NOMO-1 treated with DMSO at 0.1 percent for 48 hours (cell line): Measurements from ENCODE around the gene TUBG1.
A peak's percentile ranks its signal among the peaks of the same experiment; 100 is the strongest.
"Not testable (repeated sequence)": the region's sequence is repeated elsewhere in the genome, so short reads cannot be mapped to it uniquely, and the experiment has no call there.

Experiments used
- DNase-seq: peaks from one replicate; lab custom pipeline; 2025; ENCODE audit not compliant: unreplicated experiment; lab: John Stamatoyannopoulos, UW

TUBG1 gene

GRCh38 chr17:42578282-42578869, 31.1 kb upstream of the TUBG1 start:
- peak; percentile 82 for DNase-seq

DNA sequence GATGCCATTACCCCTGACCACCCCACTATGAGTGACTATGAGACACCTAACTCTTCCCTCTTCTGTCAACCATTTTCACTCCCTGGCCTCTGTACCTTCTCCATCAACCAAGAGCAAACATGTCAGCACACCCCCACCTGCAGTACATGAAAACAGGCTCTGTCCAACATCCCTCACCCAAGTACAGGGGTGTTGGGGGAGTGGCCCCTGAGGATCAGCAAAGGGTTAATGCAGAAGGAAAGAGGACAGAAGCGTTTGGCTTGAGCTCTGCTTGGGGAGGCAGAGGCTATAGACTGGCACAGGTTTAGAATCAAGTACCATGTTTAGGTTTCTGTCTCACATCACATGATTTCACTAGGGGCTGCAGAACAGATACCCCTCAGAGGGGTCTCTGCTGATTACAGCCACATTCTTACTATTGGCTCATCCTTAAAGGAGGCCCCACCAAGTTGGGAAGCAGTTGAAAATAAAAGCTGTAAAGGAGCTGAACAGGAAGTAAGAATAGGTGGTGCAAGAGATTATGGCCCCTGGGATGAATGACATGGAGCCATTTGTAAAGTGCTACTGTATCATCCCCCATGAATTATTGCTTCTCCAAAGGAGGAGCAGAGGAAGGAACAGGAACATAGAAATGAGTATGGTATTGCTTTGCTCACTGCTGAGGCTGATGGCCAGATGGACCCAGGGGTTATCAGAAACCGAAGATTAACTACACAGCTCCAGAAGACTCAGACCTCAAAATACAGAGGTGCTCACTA, 29.5 kb upstream of the TUBG1 start:
- peak; percentile 4 for DNase-seq

- DNase-seq = no peak
These were observed 27.7 kb upstream of the TUBG1 start for GRCh38 chr17:42581744-42582270.

GRCh38 chr17:42584880-42585279, 24.6 kb upstream of the TUBG1 start:
- DNase-seq = peak; percentile 71

- DNase-seq = peak; percentile 27
These were observed 24.1 kb upstream of the TUBG1 start for GRCh38 chr17:42585353-42585752.

DNA sequence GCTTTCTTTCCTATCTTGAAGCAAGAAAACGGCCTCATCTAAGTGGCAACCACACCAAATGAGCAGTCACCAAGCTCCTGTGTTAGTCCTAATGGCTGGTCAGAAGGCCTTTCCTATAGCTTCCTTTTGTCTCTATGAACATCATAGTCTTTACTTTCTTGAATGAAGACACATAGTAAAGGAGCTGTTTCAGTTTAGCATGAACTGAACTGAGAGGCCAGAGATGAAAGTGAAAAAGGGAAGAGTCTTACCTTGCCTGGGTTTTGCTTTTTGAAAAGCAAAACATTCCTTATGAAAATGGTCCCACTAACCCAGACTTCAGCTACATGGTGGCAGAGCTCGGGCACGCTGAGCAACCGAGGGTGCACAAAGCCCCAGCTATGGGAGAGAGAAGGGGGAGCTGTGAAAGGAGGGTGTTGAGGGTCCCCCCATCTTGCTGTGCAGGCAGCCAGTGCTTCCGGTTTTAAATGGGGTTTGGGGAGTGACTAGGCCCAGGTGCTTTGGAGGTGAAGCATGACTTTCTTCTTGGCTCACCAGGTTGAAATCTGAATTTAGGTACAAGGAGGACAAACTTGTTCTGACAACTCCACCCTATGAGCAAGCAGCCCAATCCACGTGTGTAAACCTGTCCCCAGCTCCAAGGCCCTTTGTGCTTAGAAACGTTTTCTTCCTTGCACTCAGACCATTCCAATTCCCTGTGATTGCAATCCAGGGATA, 22.8 kb upstream of the TUBG1 start:
- peak; percentile 3 for DNase-seq

DNA sequence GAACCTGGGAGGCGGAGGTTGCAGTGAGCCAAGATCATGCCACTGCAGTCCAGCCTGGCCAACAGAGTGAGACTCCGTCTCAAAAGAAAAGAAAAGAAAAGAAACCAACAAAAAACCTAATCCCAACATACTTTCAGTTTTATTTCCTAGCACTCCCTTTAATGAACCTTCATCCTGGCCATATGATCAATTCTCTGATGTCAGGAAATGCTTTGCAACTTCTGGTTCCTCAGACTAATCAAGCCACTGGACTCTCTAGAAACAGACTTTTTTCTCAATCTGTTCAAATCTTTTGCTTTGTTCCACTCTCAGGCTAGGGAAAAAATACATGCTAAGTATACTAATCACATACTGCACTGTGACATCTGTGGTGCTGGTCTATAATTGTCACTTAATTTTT, 18.6 kb upstream of the TUBG1 start:
- no peak for DNase-seq

GRCh38 chr17:42591411-42591810, 18.1 kb upstream of the TUBG1 start:
- DNase-seq = no peak

GRCh38 chr17:42596386-42596785, 13.1 kb upstream of the TUBG1 start:
- DNase-seq = no peak

DNA sequence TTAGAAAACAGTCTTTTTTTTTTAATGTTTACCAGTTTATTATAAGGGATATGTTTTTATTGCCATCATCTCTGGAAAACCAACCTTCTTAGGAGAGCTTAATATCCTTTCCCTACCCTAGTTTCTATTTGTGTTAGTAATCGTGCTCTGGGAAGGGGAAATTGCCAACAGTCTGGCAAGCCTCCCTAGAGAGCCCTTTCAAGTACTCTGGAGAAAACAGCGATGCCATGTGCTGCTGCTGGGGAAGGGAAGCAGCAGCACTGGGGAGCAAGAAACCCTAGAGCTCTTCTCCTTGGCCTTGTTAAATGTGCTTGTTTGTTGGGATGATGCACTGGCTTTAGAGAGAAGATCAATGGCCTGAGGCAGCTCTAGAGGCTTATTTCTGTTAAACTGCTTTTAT, 10.6 kb upstream of the TUBG1 start:
- DNase-seq = no peak

DNA sequence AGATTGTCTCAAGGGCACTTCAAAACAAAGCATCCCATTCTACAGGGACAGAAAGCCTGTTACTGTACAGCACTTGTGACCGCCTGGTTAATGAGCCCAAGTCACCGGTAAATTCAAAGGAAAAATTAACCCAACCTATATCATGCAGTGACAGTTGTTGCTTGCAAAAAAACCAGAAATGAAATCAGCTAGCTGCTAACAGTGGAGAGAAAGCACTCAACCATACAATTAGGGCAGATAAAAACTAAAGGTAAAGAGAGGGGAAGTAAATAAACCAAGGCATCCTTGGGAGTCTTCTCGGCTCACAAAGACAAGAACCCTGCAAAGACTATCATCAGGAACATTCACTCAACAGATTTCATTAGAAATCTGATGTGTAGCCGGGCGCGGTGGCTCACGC, 6.2 kb upstream of the TUBG1 start:
- no peak for DNase-seq

GRCh38 chr17:42607769-42608168, 1.7 kb upstream of the TUBG1 start:
- no peak for DNase-seq

GRCh38 chr17:42608305-42609181, 940 bp upstream of the TUBG1 start:
- DNase-seq = peak; percentile 9

DNA sequence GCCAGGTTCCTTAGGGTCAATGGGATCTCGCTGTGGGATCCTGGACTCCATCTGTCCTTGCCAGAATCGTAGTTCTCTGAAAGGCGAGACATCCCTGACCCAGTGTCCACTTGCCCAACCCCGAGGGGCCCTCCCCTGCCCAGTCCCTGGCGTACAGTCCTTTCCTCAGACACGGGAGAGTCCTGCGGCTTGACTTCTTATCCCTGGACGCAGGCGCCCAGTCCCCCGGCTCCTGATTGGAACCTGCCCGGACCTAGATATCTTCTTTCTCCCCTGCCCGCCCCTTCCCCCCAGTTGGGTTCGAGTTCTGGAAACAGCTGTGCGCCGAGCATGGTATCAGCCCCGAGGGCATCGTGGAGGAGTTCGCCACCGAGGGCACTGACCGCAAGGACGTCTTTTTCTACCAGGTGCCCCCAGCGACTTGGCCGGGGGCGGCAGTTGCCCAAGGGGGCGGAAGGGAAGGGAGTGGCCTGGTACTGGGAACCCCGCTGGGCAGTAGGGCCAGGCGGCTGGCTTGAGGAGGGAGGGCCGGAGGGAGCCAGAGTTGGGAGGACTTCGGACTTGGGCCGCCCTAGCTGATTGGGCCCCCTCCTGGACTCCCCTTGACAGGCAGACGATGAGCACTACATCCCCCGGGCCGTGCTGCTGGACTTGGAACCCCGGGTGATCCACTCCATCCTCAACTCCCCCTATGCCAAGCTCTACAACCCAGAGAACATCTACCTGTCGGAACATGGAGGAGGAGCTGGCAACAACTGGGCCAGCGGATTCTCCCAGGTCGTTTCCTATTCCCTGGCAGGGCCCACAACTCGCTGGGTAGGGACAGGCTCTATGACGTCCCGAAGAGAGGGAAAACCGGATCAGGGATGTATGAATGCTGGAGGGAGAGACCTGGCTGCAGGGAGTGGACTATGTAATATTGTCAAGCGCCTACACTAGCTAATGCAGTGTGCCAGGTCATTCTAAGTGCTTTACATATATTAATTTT, 625 bp downstream of the TUBG1 start:
- not testable (repeated sequence) for DNase-seq

- DNase-seq = no peak
These were observed 2.5 kb downstream of the TUBG1 start for GRCh38 chr17:42612013-42612412.

- DNase-seq = no peak
These were observed 4.3 kb downstream of the TUBG1 start for GRCh38 chr17:42613699-42614295.

DNA sequence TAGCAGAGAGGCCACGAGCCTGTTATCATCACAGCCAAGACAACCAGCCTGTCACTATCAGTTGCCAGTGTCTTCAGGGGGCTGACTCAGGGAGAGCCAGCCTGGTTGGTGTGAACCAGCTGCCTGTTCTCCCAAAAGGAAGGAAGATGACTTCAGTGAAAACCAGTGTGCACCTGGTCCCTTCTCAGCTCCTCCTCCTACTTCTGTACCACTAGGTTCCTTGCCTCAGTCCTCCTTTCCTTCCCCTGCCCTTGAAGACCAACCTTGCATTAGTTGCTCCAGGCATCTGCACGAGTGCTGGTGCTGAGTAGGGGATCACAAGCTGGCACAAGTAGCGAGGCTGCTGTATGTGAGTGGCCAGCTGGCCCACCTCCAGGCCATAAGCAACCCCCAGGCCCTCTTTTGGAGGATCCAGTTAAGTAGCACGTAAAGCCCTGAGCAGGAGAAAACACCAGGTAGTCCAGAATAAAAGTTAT, 8.5 kb downstream of the TUBG1 start:
- DNase-seq = no peak

GRCh38 chr17:42618442-42619150, 9.1 kb downstream of the TUBG1 start:
- DNase-seq = no peak

DNA sequence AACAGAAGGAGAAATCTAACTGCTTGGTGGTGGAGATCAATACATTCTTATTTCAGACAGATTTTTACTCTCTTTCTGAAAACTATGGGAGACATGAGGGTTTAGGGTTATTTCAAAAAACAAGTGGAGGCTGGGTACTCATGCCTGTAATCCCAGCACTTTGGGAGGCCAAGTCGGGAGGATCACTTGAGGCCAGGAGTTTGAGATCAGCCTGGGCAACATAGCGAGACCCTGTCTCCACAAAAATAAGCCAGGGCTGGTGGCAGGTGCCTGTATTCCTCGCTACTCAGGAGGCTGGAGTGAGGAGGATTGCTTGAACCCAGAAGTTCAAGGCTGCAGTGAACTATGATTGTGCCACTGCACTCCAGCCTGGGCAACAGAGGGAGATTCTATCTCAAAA, 12.5 kb downstream of the TUBG1 start:
- DNase-seq = not testable (repeated sequence)
